GM12878 (cell line): Measurements from ENCODE around the gene TFDP1. TPM values are rescaled to one million over a fixed set of nuclear protein-coding genes. Genes with fewer than 3 reads are reported as not detected.

Experiments used
- CEBPB ChIP-seq, 2 experiments: fragments of 150-350 bp in 1 of 2; IDR thresholded peaks; 2 replicates each; pipeline ENCODE4 v1.6.1; 2012 to 2014; ENCODE audit warnings: low read depth in 2 of 2, low read length in 2 of 2, borderline replicate concordance in 1 of 2, inconsistent platforms in 1 of 2
- ELK1 ChIP-seq: IDR thresholded peaks from 2 replicates; pipeline ENCODE4 v1.6.1; 2012; ENCODE audit warnings: low read depth, low read length, improper control_type of control experiment
- IRF3 ChIP-seq: fragments of 450-650 bp; IDR thresholded peaks from 2 replicates; pipeline ENCODE4 v1.6.1; 2014; ENCODE audit warnings: mild to moderate bottlenecking
- MXI1 ChIP-seq: fragments of 150-350 bp; IDR thresholded peaks from 2 replicates; pipeline ENCODE4 v1.6.1; 2011; ENCODE audit warnings: low read depth, mild to moderate bottlenecking, inconsistent platforms, low read length, improper control_type of control experiment
- NFXL1 ChIP-seq: fragments of 450-650 bp; IDR thresholded peaks from 2 replicates; pipeline ENCODE4 v1.6.1; 2017; ENCODE audit warnings: antibody characterized with exemption, mild to moderate bottlenecking, borderline replicate concordance
- RAD51 ChIP-seq: fragments of 450-650 bp; IDR thresholded peaks from 2 replicates; pipeline ENCODE4 v1.6.1; 2016; ENCODE audit warnings: moderate library complexity, mild to moderate bottlenecking, inconsistent platforms
- SREBF1 ChIP-seq: IDR thresholded peaks from 2 replicates; pipeline ENCODE4 v1.6.1; 2012; ENCODE audit warnings: mild to moderate bottlenecking, low read length
- TAF1 ChIP-seq: IDR thresholded peaks from 2 replicates; pipeline ENCODE4 v1.6.1; 2011; ENCODE audit warnings: mild to moderate bottlenecking, low read depth, low read length, borderline replicate concordance
- TBL1XR1 ChIP-seq: IDR thresholded peaks from 2 replicates; pipeline ENCODE4 v1.6.1; 2012; ENCODE audit warnings: low read depth, low read length, improper control_type of control experiment
- polyA plus RNA-seq, 11 experiments: library from polyadenylated mRNA; depleted of rRNA in 4 of 11; unstranded in 6 of 11; stranded (reverse) in 5 of 11; fragments of >200 nt; fragmentation: Nextera tagmentation in 4 of 11; fragmentation: Illumina TruSeq in 1 of 11; extraction: Ambion mirVana in 4 of 11; extraction: Trizol in 1 of 11; gene quantifications; 1 replicate in 1 of 11; 2 replicates in 10 of 11; pipeline versions ENCODE4 v1.2.1 to v1.2.3, GENCODE V29; 2011 to 2016; ENCODE audit warnings: inconsistent platforms in 2 of 11, missing spikeins in 2 of 11, low read depth in 1 of 11
- total RNA-seq, 4 experiments: library from RNA; depleted of rRNA in 3 of 4; stranded (reverse); fragments of >200 nt in 3 of 4; fragmentation: Illumina TruSeq in 1 of 4; extraction: Trizol in 1 of 4; gene quantifications; 2 replicates each; pipeline versions ENCODE4 v1.2.1 to v1.2.3, GENCODE V29; 2013 to 2021

Gene TFDP1
- total and polyA plus RNA-seq, 10 of the 15 experiments (the other 5 are each of a cell fraction or from before 2014, with no cell fraction given), result 37.7 to 254 (median 119) TPM

GRCh38 chr13:113636266-113636963 is 51.9 kb downstream of the TFDP1 start (continued):
- TF ChIP-seq ELK1 (no peak), RAD51 (no peak), IRF3 (no peak), MXI1 (no peak), CEBPB (IDR thresholded peaks at IDR 0.05; ENCODE audit: borderline replicate concordance in 1 of 2, low read depth in 2 of 2, low read length in 2 of 2) (no peak), SREBF1 (no peak), TBL1XR1 (no peak), NFXL1 (no peak), TAF1 (no peak)
